ENCODE measurements around the gene LRP2.

The LRP2 gene

DNA sequence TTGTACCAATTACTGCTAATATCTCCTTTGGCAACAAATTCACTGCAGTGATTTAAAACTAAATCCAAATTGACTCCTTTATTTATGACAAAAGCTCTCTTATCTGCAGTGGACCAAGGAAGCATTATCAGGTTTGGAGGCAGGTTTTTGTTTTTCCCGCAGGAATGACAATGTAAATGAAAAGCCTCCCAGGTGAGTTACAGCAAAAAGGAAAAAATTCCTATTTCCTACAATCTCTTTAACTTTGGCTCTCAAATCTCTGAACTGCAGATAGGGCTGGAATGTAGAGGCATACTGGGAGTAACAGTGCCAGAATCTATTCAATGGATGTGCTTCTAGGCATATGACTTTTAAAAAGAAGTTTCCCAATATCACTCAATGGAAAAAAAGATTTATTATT lies 28.9 kb upstream of the LRP2 start:
- TF ChIP-seq, protein P1, sequence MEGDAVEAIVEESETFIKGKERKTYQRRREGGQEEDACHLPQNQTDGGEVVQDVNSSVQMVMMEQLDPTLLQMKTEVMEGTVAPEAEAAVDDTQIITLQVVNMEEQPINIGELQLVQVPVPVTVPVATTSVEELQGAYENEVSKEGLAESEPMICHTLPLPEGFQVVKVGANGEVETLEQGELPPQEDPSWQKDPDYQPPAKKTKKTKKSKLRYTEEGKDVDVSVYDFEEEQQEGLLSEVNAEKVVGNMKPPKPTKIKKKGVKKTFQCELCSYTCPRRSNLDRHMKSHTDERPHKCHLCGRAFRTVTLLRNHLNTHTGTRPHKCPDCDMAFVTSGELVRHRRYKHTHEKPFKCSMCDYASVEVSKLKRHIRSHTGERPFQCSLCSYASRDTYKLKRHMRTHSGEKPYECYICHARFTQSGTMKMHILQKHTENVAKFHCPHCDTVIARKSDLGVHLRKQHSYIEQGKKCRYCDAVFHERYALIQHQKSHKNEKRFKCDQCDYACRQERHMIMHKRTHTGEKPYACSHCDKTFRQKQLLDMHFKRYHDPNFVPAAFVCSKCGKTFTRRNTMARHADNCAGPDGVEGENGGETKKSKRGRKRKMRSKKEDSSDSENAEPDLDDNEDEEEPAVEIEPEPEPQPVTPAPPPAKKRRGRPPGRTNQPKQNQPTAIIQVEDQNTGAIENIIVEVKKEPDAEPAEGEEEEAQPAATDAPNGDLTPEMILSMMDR (IDR thresholded peaks at IDR 0.05; ENCODE audit: unreplicated experiment in 3 of 3) = no peak

DNA sequence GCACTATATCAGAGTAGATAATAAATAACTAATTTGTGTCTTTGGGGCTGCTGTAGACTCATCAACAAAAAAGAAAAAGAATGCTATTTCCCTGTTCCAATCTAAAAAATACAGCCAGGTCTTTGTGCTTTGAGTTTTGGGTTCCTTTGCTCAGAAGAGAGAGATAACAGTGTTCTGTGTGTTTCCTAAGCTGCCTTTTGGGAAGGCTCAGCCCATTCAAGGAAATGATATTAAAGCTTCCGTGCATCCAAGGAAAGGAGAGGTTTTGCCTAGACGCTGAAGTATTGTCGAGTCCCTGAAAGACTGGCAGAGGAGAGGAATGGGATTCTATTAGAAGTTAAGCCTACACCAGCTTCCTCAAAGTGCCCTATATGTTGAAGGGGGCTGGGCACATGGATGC lies 25.8 kb upstream of the LRP2 start:
- no peaks in the 10 kb centered on the region for H3K4me1 Mint-ChIP-seq
- no peaks in the 10 kb centered on the region for H3K9me3 Mint-ChIP-seq
- no peak overlapping the region for H3K4me3 Mint-ChIP-seq
- TF ChIP-seq, protein P1 (IDR thresholded peaks at IDR 0.05; ENCODE audit: unreplicated experiment in 3 of 3) = no peak
- peak overlapping the region in 1 of 3 experiments; percentile 2 for H3K27ac Mint-ChIP-seq
- H3K36me3 Mint-ChIP-seq (ENCODE audit: low read depth) = no peaks in the 10 kb centered on the region
- peaks cover 3% of the 10 kb centered on the region for H3K27me3 Mint-ChIP-seq (ENCODE audit: low read depth)

More for the DNA sequence above, 28.9 kb upstream of the LRP2 start:
- H3K4me1 Mint-ChIP-seq = no peaks in the 10 kb centered on the region
- H3K4me3 Mint-ChIP-seq = no peak overlapping the region
- peaks cover 3% of the 10 kb centered on the region for H3K27me3 Mint-ChIP-seq (ENCODE audit: low read depth)
- H3K36me3 Mint-ChIP-seq (ENCODE audit: low read depth) = no peaks in the 10 kb centered on the region
- no peak overlapping the region for H3K27ac Mint-ChIP-seq
- H3K9me3 Mint-ChIP-seq = no peaks in the 10 kb centered on the region

DNA sequence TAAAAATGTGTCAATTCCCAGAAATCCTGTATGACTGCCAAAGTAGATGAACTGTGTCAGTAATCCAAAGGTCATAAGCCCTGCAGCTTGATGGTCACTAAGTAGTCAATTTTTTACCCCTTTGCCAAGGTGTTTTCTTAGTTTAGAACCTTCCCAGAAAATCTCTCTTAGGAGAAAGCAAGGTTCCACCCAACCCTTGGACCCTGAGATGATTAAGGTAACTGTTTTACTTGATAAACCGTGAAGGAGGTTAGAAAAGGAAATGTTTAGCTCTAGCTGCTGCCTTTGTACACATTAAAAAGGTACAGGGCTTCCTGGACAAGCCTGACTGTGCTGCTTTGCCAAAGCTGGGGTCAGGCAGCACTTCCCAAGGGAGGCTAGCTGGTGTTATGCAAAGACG lies 24.4 kb upstream of the LRP2 start:
- Mint-ChIP-seq H3K36me3 (ENCODE audit: low read depth) (no peaks in the 10 kb centered on the region), H3K4me1 (no peaks in the 10 kb centered on the region), H3K4me3 (no peak overlapping the region), H3K27ac (peak overlapping the region in 2 of 3 experiments; percentile 49 to 92), H3K9me3 (no peaks in the 10 kb centered on the region), H3K27me3 (ENCODE audit: low read depth) (peaks cover 2% of the 10 kb centered on the region)
- TF ChIP-seq, protein P1 (IDR thresholded peaks at IDR 0.05; ENCODE audit: unreplicated experiment in 3 of 3) = no peak

DNA sequence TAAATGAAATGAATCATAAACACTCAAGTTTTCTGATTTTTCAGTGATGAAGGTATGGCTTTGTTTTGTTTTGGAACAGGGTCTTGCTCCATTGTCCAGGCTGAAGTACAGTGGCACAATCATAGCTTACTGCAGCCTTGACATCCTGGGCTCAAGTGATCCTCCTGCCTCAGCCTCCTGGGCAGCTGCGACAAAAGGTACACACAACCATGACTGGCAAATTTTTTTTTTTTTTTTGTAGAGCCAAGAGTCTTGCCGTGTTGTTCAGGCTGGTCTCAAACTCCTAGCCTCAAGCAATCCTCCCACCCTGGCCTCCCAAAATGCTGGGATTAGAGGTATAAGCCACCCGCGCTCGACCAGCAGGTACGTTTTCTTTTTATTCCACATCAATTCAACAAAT lies 22.5 kb upstream of the LRP2 start:
- H3K4me3 Mint-ChIP-seq = no peak overlapping the region
- no peaks in the 10 kb centered on the region for H3K36me3 Mint-ChIP-seq (ENCODE audit: low read depth)
- H3K9me3 Mint-ChIP-seq = no peaks in the 10 kb centered on the region
- H3K27me3 Mint-ChIP-seq (ENCODE audit: low read depth) = no peaks in the 10 kb centered on the region
- H3K27ac Mint-ChIP-seq = no peak overlapping the region
- H3K4me1 Mint-ChIP-seq = no peaks in the 10 kb centered on the region
- TF ChIP-seq, protein P1 (IDR thresholded peaks at IDR 0.05; ENCODE audit: unreplicated experiment in 3 of 3) = no peak

DNA sequence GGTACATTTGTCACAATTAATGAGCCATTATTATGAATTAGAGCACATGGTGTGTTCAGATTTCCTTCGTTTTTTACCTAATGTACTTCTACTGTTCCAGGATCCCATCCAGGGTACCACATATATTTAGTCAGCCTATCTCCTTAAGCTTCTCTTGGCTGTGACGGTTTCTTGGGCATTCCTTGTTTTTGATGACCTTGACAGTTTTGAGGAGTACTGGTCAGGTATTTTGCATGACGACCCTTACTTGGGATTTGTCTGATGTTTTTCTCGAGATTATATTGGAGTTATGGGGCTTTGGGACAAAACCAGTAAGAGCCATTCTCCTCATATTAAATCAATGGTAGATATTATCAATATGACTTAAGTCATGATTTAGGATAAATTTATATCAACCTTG lies 10.2 kb upstream of the LRP2 start:
- Mint-ChIP-seq H3K36me3 (ENCODE audit: low read depth) (no peaks in the 10 kb centered on the region), H3K4me1 (no peaks in the 10 kb centered on the region), H3K27ac (no peak overlapping the region), H3K27me3 (ENCODE audit: low read depth) (peaks cover 7% of the 10 kb centered on the region), H3K4me3 (no peak overlapping the region), H3K9me3 (no peaks in the 10 kb centered on the region)
- TF ChIP-seq, protein P1 (IDR thresholded peaks at IDR 0.05; ENCODE audit: unreplicated experiment in 3 of 3) = no peak

DNA sequence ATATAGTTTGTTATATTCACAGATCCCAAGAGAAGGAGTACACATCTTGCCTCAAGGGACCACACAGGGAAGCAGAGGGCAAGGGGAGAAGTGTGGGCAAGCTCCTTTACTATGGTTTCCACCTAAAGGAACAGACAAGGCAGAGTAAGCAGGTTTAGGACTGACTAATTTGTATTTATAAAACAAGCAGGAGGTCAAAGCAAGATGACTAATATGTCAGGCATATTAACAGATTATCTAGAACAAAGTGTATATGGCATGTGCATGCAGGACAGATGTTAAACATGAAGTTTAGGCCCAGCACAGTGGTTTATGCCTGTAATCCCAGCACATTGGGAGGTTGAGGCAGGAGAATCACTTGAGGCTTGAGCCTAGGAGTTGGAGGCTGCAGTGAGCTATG lies 3.7 kb upstream of the LRP2 start:
- Mint-ChIP-seq H3K9me3 (no peaks in the 10 kb centered on the region), H3K4me1 (peaks cover 24% of the 10 kb centered on the region), H3K27ac (no peak overlapping the region), H3K36me3 (ENCODE audit: low read depth) (no peaks in the 10 kb centered on the region), H3K27me3 (ENCODE audit: low read depth) (peaks cover 44% of the 10 kb centered on the region), H3K4me3 (no peak overlapping the region)
- TF ChIP-seq, protein P1 (IDR thresholded peaks at IDR 0.05; ENCODE audit: unreplicated experiment in 3 of 3) = no peak

Data from nephron (organoid).